ENCODE data around the gene BRCC3. TPM values are rescaled to one million over a fixed set of nuclear protein-coding genes. Genes with fewer than 3 reads are reported as not detected.

Gene BRCC3
- polyA plus RNA-seq, 1 of the 3 experiments (the other 2 are of a cell fraction): 11.2 TPM

- DNase-seq: no peak
- Histone ChIP-seq H3K4me2 (no peak overlapping the region), H3K4me1 (ENCODE audit: control insufficient read depth in 1 of 2, insufficient read depth in 2 of 2, low read depth in 1 of 2, low read length in 1 of 2) (no peaks in the 10 kb centered on the region), H4K20me1 (ENCODE audit: insufficient read depth) (no peaks in the 10 kb centered on the region), H2AFZ (ENCODE audit: low read depth) (no peak overlapping the region), H3K36me3 (replicated peaks in 1 of 2; ENCODE audit: control insufficient read depth in 1 of 2, insufficient read depth in 2 of 2, low read length in 1 of 2) (no peaks in the 10 kb centered on the region), H3K27me3 (ENCODE audit: insufficient read depth) (no peaks in the 10 kb centered on the region), H3F3A (replicated peaks; ENCODE audit: insufficient read depth) (no peaks in the 10 kb centered on the region), H3K4me3 (ENCODE audit: low read depth in 2 of 2, low read length in 1 of 2) (no peak overlapping the region), H3K79me2 (ENCODE audit: insufficient read depth) (no peaks in the 10 kb centered on the region), H3K9ac (no peak overlapping the region), H3K9me3 (no peaks in the 10 kb centered on the region), H3K9me2 (no peaks in the 10 kb centered on the region), H3K27ac (ENCODE audit: low read depth in 2 of 2, low read length in 1 of 2) (no peak overlapping the region)
- POLR2A ChIA-PET: no interaction called here
- TF ChIP-seq RXRA (IDR thresholded peaks at IDR 0.05; ENCODE audit: borderline replicate concordance, low read depth) (no peak), IRF3 (IDR thresholded peaks at IDR 0.05; ENCODE audit: low read depth, low read length) (no peak), EP300 (IDR thresholded peaks at IDR 0.05; ENCODE audit: borderline replicate concordance in 1 of 2, low read depth in 1 of 2, low read length in 1 of 2) (no peak), USF1 (IDR thresholded peaks at IDR 0.05; ENCODE audit: borderline replicate concordance, low read depth) (no peak), FOXJ3 (CRISPR knock-in tag; IDR thresholded peaks at IDR 0.05) (no peak), SIN3A (IDR thresholded peaks at IDR 0.05; ENCODE audit: borderline replicate concordance, low read depth, low read length) (no peak)
- CTCF ChIA-PET: interaction anchor here (1.0 kb wide), 1 partner anchor 13 kb away, joined by 3 read pairs; no protein-coding TSS in a partner anchor
- WGBS (ENCODE audit: low lambda C conversion rate): 38% methylated on average over 4 of the region's 4 CpGs
Measured at GRCh38 chrX:155134255-155134654, 62.9 kb downstream of the BRCC3 start.

GRCh38 chrX:155143959-155144548 is 72.7 kb downstream of the BRCC3 start:
- no peak overlapping the region for H3K4me3 ChIP-seq (ENCODE audit: low read depth in 2 of 2, low read length in 1 of 2)
- H3K27me3 ChIP-seq (ENCODE audit: insufficient read depth): no peaks in the 10 kb centered on the region
- no peaks in the 10 kb centered on the region for H3K9me2 ChIP-seq
- H3K9me3 ChIP-seq: no peaks in the 10 kb centered on the region
- ChIA-PET CTCF (no interaction called here), POLR2A (no interaction called here)
- TF ChIP-seq TCF12 (IDR thresholded peaks at IDR 0.05) (no peak), EP300 (IDR thresholded peaks at IDR 0.05; ENCODE audit: borderline replicate concordance in 1 of 2, low read depth in 1 of 2, low read length in 1 of 2) (no peak)
- H3K4me1 ChIP-seq (ENCODE audit: control insufficient read depth in 1 of 2, insufficient read depth in 2 of 2, low read depth in 1 of 2, low read length in 1 of 2): no peaks in the 10 kb centered on the region; a peak in 1 of 4 replicates
- no peak overlapping the region for H3K27ac ChIP-seq (ENCODE audit: low read depth in 2 of 2, low read length in 1 of 2)
- no peak overlapping the region for H2AFZ ChIP-seq (ENCODE audit: low read depth)
- H3K79me2 ChIP-seq (ENCODE audit: insufficient read depth): no peaks in the 10 kb centered on the region
- no peaks in the 10 kb centered on the region for H4K20me1 ChIP-seq (ENCODE audit: insufficient read depth)
- H3K4me2 ChIP-seq: no peak overlapping the region
- H3F3A ChIP-seq (replicated peaks; ENCODE audit: insufficient read depth): no peaks in the 10 kb centered on the region
- no peak overlapping the region for H3K9ac ChIP-seq
- 25% methylated on average over 6 of the region's 6 CpGs for WGBS (ENCODE audit: low lambda C conversion rate)
- no peaks in the 10 kb centered on the region for H3K36me3 ChIP-seq (replicated peaks in 1 of 2; ENCODE audit: control insufficient read depth in 1 of 2, insufficient read depth in 2 of 2, low read length in 1 of 2)
- no peak for DNase-seq

GRCh38 chrX:155144926-155145325 is 73.6 kb downstream of the BRCC3 start:
- no peaks in the 10 kb centered on the region for H4K20me1 ChIP-seq (ENCODE audit: insufficient read depth)
- ChIA-PET CTCF (no interaction called here), POLR2A (no interaction called here)
- no peak overlapping the region for H3K27ac ChIP-seq (ENCODE audit: low read depth in 2 of 2, low read length in 1 of 2)
- no peaks in the 10 kb centered on the region for H3F3A ChIP-seq (replicated peaks; ENCODE audit: insufficient read depth)
- H3K4me1 ChIP-seq (ENCODE audit: control insufficient read depth in 1 of 2, insufficient read depth in 2 of 2, low read depth in 1 of 2, low read length in 1 of 2): no peaks in the 10 kb centered on the region; a peak in 1 of 4 replicates
- no peak overlapping the region for H3K4me3 ChIP-seq (ENCODE audit: low read depth in 2 of 2, low read length in 1 of 2)
- H3K4me2 ChIP-seq: no peak overlapping the region
- DNase-seq: no peak
- WGBS (ENCODE audit: low lambda C conversion rate): 19% methylated on average over 4 of the region's 4 CpGs
- H3K9me2 ChIP-seq: no peaks in the 10 kb centered on the region
- no peak overlapping the region for H2AFZ ChIP-seq (ENCODE audit: low read depth)
- no peaks in the 10 kb centered on the region for H3K9me3 ChIP-seq
- H3K9ac ChIP-seq: no peak overlapping the region
- H3K27me3 ChIP-seq (ENCODE audit: insufficient read depth): no peaks in the 10 kb centered on the region
- H3K36me3 ChIP-seq (replicated peaks in 1 of 2; ENCODE audit: control insufficient read depth in 1 of 2, insufficient read depth in 2 of 2, low read length in 1 of 2): no peaks in the 10 kb centered on the region
- H3K79me2 ChIP-seq (ENCODE audit: insufficient read depth): no peaks in the 10 kb centered on the region
- no peak for TF ChIP-seq PBX3 (IDR thresholded peaks at IDR 0.05)
- no peak for TF ChIP-seq ZBTB33 (IDR thresholded peaks at IDR 0.05; ENCODE audit: borderline replicate concordance, low read depth)
- TF ChIP-seq CHD2 (IDR thresholded peaks at IDR 0.05; ENCODE audit: low read length, partially characterized antibody): no peak
- no peak for TF ChIP-seq USF1 (IDR thresholded peaks at IDR 0.05; ENCODE audit: borderline replicate concordance, low read depth)
- TF ChIP-seq ELF1 (IDR thresholded peaks at IDR 0.05): no peak
- no peak for TF ChIP-seq MXI1 (IDR thresholded peaks at IDR 0.05; ENCODE audit: low read depth, low read length)
- no peak for TF ChIP-seq RAD21 (IDR thresholded peaks at IDR 0.05; ENCODE audit: low read length)
- no peak for TF ChIP-seq FOXJ3 (CRISPR knock-in tag; IDR thresholded peaks at IDR 0.05)
- no peak for TF ChIP-seq SMC3 (IDR thresholded peaks at IDR 0.05; ENCODE audit: low read depth, low read length)
- no peak for TF ChIP-seq EP300 (IDR thresholded peaks at IDR 0.05; ENCODE audit: borderline replicate concordance in 1 of 2, low read depth in 1 of 2, low read length in 1 of 2)
